ENCODE results near the gene NEMP1.

DNA sequence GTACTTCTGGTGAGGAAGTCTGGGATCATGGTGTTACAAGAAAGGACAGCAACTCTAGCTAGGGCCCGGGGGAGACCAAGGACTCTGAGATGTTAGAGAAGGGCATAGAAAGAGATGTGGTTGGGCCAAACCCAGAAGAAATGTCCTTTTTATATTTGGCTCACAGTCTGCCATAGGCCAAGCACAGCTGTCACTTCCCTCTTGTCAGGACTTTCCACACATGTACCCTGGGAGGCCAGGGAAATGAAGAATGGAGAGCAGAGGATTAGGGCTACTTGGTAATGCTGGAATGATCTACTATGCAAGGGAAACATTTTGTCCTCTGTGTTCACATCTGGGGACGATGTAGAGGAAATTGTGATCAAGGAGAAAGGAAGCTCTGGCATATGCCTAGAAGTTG lies 37.8 kb downstream of the NEMP1 start:
- TF ChIP-seq, protein P1, sequence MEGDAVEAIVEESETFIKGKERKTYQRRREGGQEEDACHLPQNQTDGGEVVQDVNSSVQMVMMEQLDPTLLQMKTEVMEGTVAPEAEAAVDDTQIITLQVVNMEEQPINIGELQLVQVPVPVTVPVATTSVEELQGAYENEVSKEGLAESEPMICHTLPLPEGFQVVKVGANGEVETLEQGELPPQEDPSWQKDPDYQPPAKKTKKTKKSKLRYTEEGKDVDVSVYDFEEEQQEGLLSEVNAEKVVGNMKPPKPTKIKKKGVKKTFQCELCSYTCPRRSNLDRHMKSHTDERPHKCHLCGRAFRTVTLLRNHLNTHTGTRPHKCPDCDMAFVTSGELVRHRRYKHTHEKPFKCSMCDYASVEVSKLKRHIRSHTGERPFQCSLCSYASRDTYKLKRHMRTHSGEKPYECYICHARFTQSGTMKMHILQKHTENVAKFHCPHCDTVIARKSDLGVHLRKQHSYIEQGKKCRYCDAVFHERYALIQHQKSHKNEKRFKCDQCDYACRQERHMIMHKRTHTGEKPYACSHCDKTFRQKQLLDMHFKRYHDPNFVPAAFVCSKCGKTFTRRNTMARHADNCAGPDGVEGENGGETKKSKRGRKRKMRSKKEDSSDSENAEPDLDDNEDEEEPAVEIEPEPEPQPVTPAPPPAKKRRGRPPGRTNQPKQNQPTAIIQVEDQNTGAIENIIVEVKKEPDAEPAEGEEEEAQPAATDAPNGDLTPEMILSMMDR (conservative IDR thresholded peaks at IDR 0.05; ENCODE audit: low read length), result no peak
- TF ChIP-seq EZH2phosphoT487 (IDR thresholded peaks at IDR 0.05; ENCODE audit: borderline replicate concordance), result no peak
